Measurements from ENCODE around the gene CENATAC. TPM values are rescaled to one million over a fixed set of nuclear protein-coding genes. Genes with fewer than 3 reads are reported as not detected.
"Not testable (repeated sequence)": the region's sequence is repeated elsewhere in the genome, so short reads cannot be mapped to it uniquely, and the experiment has no call there.

Gene CENATAC
- total RNA-seq, 1 experiment from 2014 or later = 55.2 TPM

- WGBS (ENCODE audit: extremely low coverage, insufficient read length, low lambda C conversion rate) = no CpG with 5 or more reads among the region's 9 CpGs
- Histone ChIP-seq H4K20me1 (ENCODE audit: control insufficient read depth, insufficient read depth, insufficient read length) (no peaks in the 10 kb centered on the region), H3K27ac (ENCODE audit: insufficient read length, low read depth, low read length) (no peak overlapping the region), H2BK20ac (ENCODE audit: low read depth, low read length, poor library complexity, severe bottlenecking) (no peak overlapping the region), H3K79me2 (ENCODE audit: insufficient read depth, low read length) (no peaks in the 10 kb centered on the region), H3K4ac (ENCODE audit: low read depth, low read length) (no peak overlapping the region), H4K8ac (replicated peaks; ENCODE audit: insufficient read length, low read depth, low read length) (no peak overlapping the region), H3K14ac (ENCODE audit: insufficient read depth, low read length) (no peak overlapping the region), H3K27me3 (ENCODE audit: insufficient read depth, low read length) (no peaks in the 10 kb centered on the region), H3T11ph (ENCODE audit: low read length) (no peak overlapping the region), H2AK5ac (ENCODE audit: insufficient read length, low read length) (no peak overlapping the region), H3K23me2 (ENCODE audit: insufficient read length, low read depth, low read length, poor library complexity, severe bottlenecking) (peaks cover 14% of the 10 kb centered on the region), H2BK12ac (ENCODE audit: insufficient read length, low read depth, low read length) (no peak overlapping the region), H2BK5ac (ENCODE audit: insufficient read length, low read length) (no peak overlapping the region), H3K23ac (ENCODE audit: insufficient read length, low read depth, low read length) (no peak overlapping the region), H2BK120ac (ENCODE audit: low read depth, low read length, poor library complexity, severe bottlenecking) (no peak overlapping the region), H2AFZ (ENCODE audit: low read length) (no peak overlapping the region), H3K18ac (ENCODE audit: insufficient read length, low read depth, low read length) (no peak overlapping the region), H3K9ac (ENCODE audit: extremely low read depth, insufficient read length, low read length) (no peak overlapping the region), H3K4me1 (ENCODE audit: insufficient read depth, low read length) (peaks cover 8% of the 10 kb centered on the region; the same call in 1 of the 2 replicates), H3K4me2 (ENCODE audit: insufficient read depth, insufficient read length, low read length) (no peak overlapping the region), H3K56ac (ENCODE audit: insufficient read length, low read depth, low read length) (no peak overlapping the region), H4K91ac (ENCODE audit: insufficient read length, low read depth, low read length) (no peak overlapping the region), H4K5ac (ENCODE audit: insufficient read length, low read depth, low read length) (no peak overlapping the region), H3K79me1 (ENCODE audit: insufficient read depth, low read depth, low read length, poor library complexity, severe bottlenecking) (peaks cover 3% of the 10 kb centered on the region), H3K9me3 (ENCODE audit: control insufficient read depth, low read depth, low read length) (no peaks in the 10 kb centered on the region), H2BK15ac (ENCODE audit: low read depth, low read length) (no peak overlapping the region)
- Mint-ChIP-seq H3K4me3 (no peak overlapping the region), H3K4me1 (peaks cover 18 to 20% of the 10 kb centered on the region in 2 experiments), H3K36me3 (ENCODE audit: insufficient read depth in 1 of 3, low read depth in 3 of 3) (peaks cover 17 to 23% (median 23%) of the 10 kb centered on the region in 3 experiments), H3K27ac (no peak overlapping the region), H3K27me3 (ENCODE audit: low read depth) (no peaks in the 10 kb centered on the region; the same call in 1 of the 2 replicates), H3K9me3 (no peaks in the 10 kb centered on the region)
- TF ChIP-seq, protein P1, sequence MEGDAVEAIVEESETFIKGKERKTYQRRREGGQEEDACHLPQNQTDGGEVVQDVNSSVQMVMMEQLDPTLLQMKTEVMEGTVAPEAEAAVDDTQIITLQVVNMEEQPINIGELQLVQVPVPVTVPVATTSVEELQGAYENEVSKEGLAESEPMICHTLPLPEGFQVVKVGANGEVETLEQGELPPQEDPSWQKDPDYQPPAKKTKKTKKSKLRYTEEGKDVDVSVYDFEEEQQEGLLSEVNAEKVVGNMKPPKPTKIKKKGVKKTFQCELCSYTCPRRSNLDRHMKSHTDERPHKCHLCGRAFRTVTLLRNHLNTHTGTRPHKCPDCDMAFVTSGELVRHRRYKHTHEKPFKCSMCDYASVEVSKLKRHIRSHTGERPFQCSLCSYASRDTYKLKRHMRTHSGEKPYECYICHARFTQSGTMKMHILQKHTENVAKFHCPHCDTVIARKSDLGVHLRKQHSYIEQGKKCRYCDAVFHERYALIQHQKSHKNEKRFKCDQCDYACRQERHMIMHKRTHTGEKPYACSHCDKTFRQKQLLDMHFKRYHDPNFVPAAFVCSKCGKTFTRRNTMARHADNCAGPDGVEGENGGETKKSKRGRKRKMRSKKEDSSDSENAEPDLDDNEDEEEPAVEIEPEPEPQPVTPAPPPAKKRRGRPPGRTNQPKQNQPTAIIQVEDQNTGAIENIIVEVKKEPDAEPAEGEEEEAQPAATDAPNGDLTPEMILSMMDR (conservative IDR thresholded peaks at IDR 0.05) = no peak
- no peak for DNase-seq
Observed at GRCh38 chr11:119031912-119032280, 34.0 kb downstream of the CENATAC start.

DNA sequence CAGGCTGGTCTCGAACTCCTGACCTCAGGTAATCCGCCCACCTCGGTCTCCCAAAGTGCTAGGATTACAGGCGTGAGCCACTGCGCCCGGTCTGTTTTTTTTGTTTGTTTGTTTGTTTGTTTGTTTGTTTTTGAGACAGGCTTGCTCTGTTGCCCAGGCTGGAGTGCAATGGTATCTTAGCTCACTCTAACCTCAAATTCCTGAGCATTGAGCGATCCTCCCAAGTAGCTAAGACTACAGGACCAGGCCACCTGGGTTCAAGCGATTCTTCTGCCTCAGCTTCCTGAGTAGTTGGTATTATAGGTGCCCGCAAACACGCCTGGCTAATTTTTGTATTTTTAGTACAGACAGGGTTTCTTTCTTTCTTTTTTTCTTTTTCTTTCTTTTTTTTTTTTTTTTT, 35.5 kb downstream of the CENATAC start:
- H3K4me3 Mint-ChIP-seq; H2BK120ac ChIP-seq (ENCODE audit: low read depth, low read length, poor library complexity, severe bottlenecking); DNase-seq; H4K8ac ChIP-seq (replicated peaks; ENCODE audit: insufficient read length, low read depth, low read length); H3K27me3 ChIP-seq (ENCODE audit: insufficient read depth, low read length); H3K56ac ChIP-seq (ENCODE audit: insufficient read length, low read depth, low read length); H3K23ac ChIP-seq (ENCODE audit: insufficient read length, low read depth, low read length); H3K4ac ChIP-seq (ENCODE audit: low read depth, low read length); H3T11ph ChIP-seq (ENCODE audit: low read length); H3K9me3 ChIP-seq (ENCODE audit: control insufficient read depth, low read depth, low read length); H3K14ac ChIP-seq (ENCODE audit: insufficient read depth, low read length); H4K20me1 ChIP-seq (ENCODE audit: control insufficient read depth, insufficient read depth, insufficient read length); H2BK12ac ChIP-seq (ENCODE audit: insufficient read length, low read depth, low read length); H3K4me1 ChIP-seq (ENCODE audit: insufficient read depth, low read length); H2BK20ac ChIP-seq (ENCODE audit: low read depth, low read length, poor library complexity, severe bottlenecking); H3K27ac Mint-ChIP-seq; H3K9me3 Mint-ChIP-seq; H2BK5ac ChIP-seq (ENCODE audit: insufficient read length, low read length); H3K18ac ChIP-seq (ENCODE audit: insufficient read length, low read depth, low read length); H2BK15ac ChIP-seq (ENCODE audit: low read depth, low read length); H3K27me3 Mint-ChIP-seq (ENCODE audit: low read depth); H2AFZ ChIP-seq (ENCODE audit: low read length); H3K4me2 ChIP-seq (ENCODE audit: insufficient read depth, insufficient read length, low read length); H3K9ac ChIP-seq (ENCODE audit: extremely low read depth, insufficient read length, low read length); H2AK5ac ChIP-seq (ENCODE audit: insufficient read length, low read length); H3K27ac ChIP-seq (ENCODE audit: insufficient read length, low read depth, low read length); H3K79me2 ChIP-seq (ENCODE audit: insufficient read depth, low read length); H3K36me3 Mint-ChIP-seq (ENCODE audit: insufficient read depth in 1 of 3, low read depth in 3 of 3); H4K91ac ChIP-seq (ENCODE audit: insufficient read length, low read depth, low read length); H4K5ac ChIP-seq (ENCODE audit: insufficient read length, low read depth, low read length); H3K79me1 ChIP-seq (ENCODE audit: insufficient read depth, low read depth, low read length, poor library complexity, severe bottlenecking): not testable (repeated sequence)
- peaks cover 15% of the 10 kb centered on the region in 2 experiments for H3K4me1 Mint-ChIP-seq
- H3K23me2 ChIP-seq (ENCODE audit: insufficient read length, low read depth, low read length, poor library complexity, severe bottlenecking) = peaks cover 14% of the 10 kb centered on the region
- WGBS (ENCODE audit: extremely low coverage, insufficient read length, low lambda C conversion rate) = no CpG with 5 or more reads among the region's 10 CpGs
